ENCODE measurements around the gene CHST3. TPM values are rescaled to one million over a fixed set of nuclear protein-coding genes. Genes with fewer than 3 reads are reported as not detected.
A peak's percentile ranks its signal among the peaks of the same experiment; 100 is the strongest.
"Not testable (repeated sequence)": the region's sequence is repeated elsewhere in the genome, so short reads cannot be mapped to it uniquely, and the experiment has no call there.

The CHST3 gene
- total and polyA plus RNA-seq, 2 experiments from 2014 or later, result 0.94 to 8.3 TPM

GRCh38 chr10:71965623-71966022 lies 1.4 kb downstream of the CHST3 start (continued):
- TF ChIP-seq ZNF331 (CRISPR knock-in tag; IDR thresholded peaks at IDR 0.05; ENCODE audit: low read depth) (no peak), ETS1 (IDR thresholded peaks at IDR 0.05) (no peak), JUNB (IDR thresholded peaks at IDR 0.05; ENCODE audit: unreplicated experiment) (no peak), EZH2phosphoT487 (IDR thresholded peaks at IDR 0.05; ENCODE audit: unreplicated experiment) (no peak), POLR2AphosphoS5 (IDR thresholded peaks at IDR 0.05; ENCODE audit: low read depth) (no peak), NANOG (IDR thresholded peaks at IDR 0.05; ENCODE audit: borderline replicate concordance) (no peak), REST (IDR thresholded peaks at IDR 0.05; ENCODE audit: unreplicated experiment) (no peak), STAT1 (IDR thresholded peaks at IDR 0.05; ENCODE audit: unreplicated experiment) (no peak), EZH2 (IDR thresholded peaks at IDR 0.05; ENCODE audit: low read depth, unreplicated experiment) (no peak)

- Histone ChIP-seq H3K4me2 (peak overlapping the region; percentile 100), H4K20me1 (replicated peaks; ENCODE audit: insufficient read depth) (no peaks in the 10 kb centered on the region), H3F3A (replicated peaks; ENCODE audit: low read depth) (no peaks in the 10 kb centered on the region), H2AFZ (no peak overlapping the region), H3K4me3 (peak overlapping the region; percentile 83), H3K27me3 (ENCODE audit: insufficient read depth) (peaks cover 43% of the 10 kb centered on the region), H3K36me3 (ENCODE audit: insufficient read depth) (no peaks in the 10 kb centered on the region), H3K27ac (ENCODE audit: low read depth) (no peak overlapping the region), H3K4me1 (ENCODE audit: insufficient read depth) (peaks cover 23% of the 10 kb centered on the region), H3K9me2 (ENCODE audit: insufficient read depth) (no peaks in the 10 kb centered on the region), H3K79me2 (replicated peaks; ENCODE audit: insufficient read depth) (peaks cover 40% of the 10 kb centered on the region)
- H3K27me3 Mint-ChIP-seq (ENCODE audit: insufficient read depth, low read depth, poor library complexity), result peaks cover 47% of the 10 kb centered on the region
- H3K9me3 Mint-ChIP-seq, result no peaks in the 10 kb centered on the region; the same call in 2 of the 3 replicates
- H3K4me1 Mint-ChIP-seq, result peaks cover 33% of the 10 kb centered on the region
- H3K4me3 Mint-ChIP-seq, result peak overlapping the region; percentile 91
- DNase-seq (ENCODE audit: low spot score) (no peak), ATAC-seq (no peak)
- H3K27ac Mint-ChIP-seq, result no peak overlapping the region
- H3K36me3 Mint-ChIP-seq (ENCODE audit: low read depth), result no peaks in the 10 kb centered on the region
- TF ChIP-seq EZH2phosphoT487 (IDR thresholded peaks at IDR 0.05; ENCODE audit: unreplicated experiment) (no peak), ZNF331 (CRISPR knock-in tag; IDR thresholded peaks at IDR 0.05; ENCODE audit: low read depth) (no peak), EZH2 (IDR thresholded peaks at IDR 0.05; ENCODE audit: low read depth, unreplicated experiment) (no peak), ZNF114 (CRISPR knock-in tag; IDR thresholded peaks at IDR 0.05) (no peak), JUNB (IDR thresholded peaks at IDR 0.05; ENCODE audit: unreplicated experiment) (no peak)
Observed at GRCh38 chr10:71966046-71967004, 2.1 kb downstream of the CHST3 start.

- not testable (repeated sequence) for ATAC-seq
Observed at GRCh38 chr10:71967958-71968357, 3.8 kb downstream of the CHST3 start.

More at GRCh38 chr10:71967958-71968357, 3.8 kb downstream of the CHST3 start:
- not testable (repeated sequence) for H3K9me3 Mint-ChIP-seq; H3K36me3 Mint-ChIP-seq (ENCODE audit: low read depth); H3K4me3 ChIP-seq; H3K36me3 ChIP-seq (ENCODE audit: insufficient read depth); H2AFZ ChIP-seq; H3K4me2 ChIP-seq; DNase-seq (ENCODE audit: low spot score); H3F3A ChIP-seq (replicated peaks; ENCODE audit: low read depth); H4K20me1 ChIP-seq (replicated peaks; ENCODE audit: insufficient read depth); H3K27ac Mint-ChIP-seq; H3K4me3 Mint-ChIP-seq; H3K27ac ChIP-seq (ENCODE audit: low read depth); H3K9me2 ChIP-seq (ENCODE audit: insufficient read depth)
- H3K4me1 ChIP-seq (ENCODE audit: insufficient read depth), result peaks cover 23% of the 10 kb centered on the region
- Mint-ChIP-seq H3K4me1 (peaks cover 33% of the 10 kb centered on the region), H3K27me3 (ENCODE audit: insufficient read depth, low read depth, poor library complexity) (peaks cover 34% of the 10 kb centered on the region)
- peaks cover 30% of the 10 kb centered on the region for H3K27me3 ChIP-seq (ENCODE audit: insufficient read depth)
- H3K79me2 ChIP-seq (replicated peaks; ENCODE audit: insufficient read depth), result peaks cover 40% of the 10 kb centered on the region

All from GM23338 (cell line).